Ecto neural progenitor cell (in vitro differentiated cells): ENCODE results near the gene HAND2.

Source experiments
- DNase-seq: peaks from one replicate; pipeline ENCODE4 v3.0.0-alpha.2; 2018; ENCODE audit warnings: low spot score

Gene HAND2

GRCh38 chr4:173519111-173520101, 10.6 kb downstream of the HAND2 start:
- DNase-seq = no peak

GRCh38 chr4:173518425-173519102, 11.5 kb downstream of the HAND2 start:
- no peak for DNase-seq

- DNase-seq = no peak
These were observed 12.1 kb downstream of the HAND2 start for GRCh38 chr4:173517781-173518424.

- peak; percentile 69 for DNase-seq
These were observed 13.2 kb downstream of the HAND2 start for GRCh38 chr4:173516621-173517524.

GRCh38 chr4:173515458-173515857, 14.6 kb downstream of the HAND2 start:
- peak; percentile 38 for DNase-seq

DNA sequence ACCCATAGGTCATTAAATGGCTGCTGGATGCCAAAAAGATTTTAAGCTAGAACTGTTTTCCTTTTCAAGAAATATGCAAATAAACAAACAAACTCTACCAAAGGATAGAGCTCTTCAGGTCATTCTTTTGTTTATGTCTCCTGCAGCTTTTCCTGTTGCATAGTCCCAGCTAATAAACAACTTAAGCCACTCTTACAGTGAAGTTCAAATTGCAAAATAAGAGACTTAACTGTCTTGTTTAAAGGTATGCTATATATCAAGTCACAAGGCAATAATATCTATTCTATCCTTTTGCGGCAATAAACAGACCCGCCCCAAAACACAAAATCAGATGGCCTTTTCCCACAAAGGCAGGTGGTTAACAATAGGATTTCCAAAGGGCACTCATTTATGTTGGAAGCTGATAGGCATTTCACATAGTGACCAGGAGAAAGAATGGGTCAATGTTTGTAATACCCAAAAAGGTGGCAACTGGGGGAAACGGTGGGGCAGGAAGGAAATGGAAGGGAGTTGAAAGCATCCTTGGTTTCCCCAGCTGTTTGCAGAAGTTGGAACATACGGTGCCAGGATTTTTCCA, 15.3 kb downstream of the HAND2 start:
- DNase-seq = no peak

GRCh38 chr4:173513651-173514050, 16.4 kb downstream of the HAND2 start:
- no peak for DNase-seq

- no peak for DNase-seq
These were observed 18.2 kb downstream of the HAND2 start for GRCh38 chr4:173511787-173512361.

DNA sequence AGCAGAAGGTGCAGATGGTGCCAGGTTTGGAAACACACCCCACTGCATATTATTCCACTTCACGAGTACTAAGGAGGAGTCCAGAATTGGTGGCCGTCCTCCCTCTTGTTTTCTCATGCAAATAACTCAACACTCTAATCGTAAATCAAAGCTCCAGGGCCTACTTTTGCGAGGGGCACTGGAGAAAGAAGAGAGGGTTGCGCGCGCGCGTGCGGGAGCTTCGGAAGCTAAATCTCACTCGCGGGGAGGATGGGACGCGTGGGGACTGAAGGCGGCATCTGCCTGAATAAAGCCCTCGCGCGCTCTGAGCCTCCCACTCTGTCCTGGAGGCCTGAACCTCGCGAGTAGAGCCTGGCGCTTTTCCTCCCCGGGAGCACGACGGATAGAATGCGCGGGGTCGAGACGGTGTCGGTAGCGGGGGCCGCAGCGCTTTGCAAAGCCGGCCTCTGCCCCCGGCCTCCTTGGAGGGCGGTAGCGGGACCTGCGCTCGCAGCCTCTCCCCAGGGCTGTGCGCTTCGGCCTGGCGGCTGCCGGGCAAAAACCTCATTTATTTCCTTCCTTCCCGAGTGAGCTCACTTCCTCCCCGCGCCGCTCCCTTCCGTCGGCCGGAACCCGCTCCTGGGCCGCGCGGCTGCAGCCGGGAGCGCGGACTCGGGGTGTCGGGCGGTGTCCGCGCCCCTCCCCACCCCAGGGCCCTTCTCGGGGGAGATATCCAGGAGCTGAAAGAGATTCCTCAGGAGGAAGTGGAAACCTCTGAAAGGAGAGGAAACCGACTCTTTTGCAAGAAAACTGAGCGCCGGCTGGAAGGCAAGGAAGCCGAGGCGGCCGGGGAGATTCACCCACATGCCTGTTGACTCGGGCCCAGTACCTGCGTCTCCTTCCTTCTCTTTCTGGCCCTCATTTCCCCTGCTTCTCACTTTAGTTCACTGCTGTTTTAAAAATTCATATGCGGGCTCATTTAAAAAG, 20.7 kb downstream of the HAND2 start:
- DNase-seq = peak; percentile 61

DNA sequence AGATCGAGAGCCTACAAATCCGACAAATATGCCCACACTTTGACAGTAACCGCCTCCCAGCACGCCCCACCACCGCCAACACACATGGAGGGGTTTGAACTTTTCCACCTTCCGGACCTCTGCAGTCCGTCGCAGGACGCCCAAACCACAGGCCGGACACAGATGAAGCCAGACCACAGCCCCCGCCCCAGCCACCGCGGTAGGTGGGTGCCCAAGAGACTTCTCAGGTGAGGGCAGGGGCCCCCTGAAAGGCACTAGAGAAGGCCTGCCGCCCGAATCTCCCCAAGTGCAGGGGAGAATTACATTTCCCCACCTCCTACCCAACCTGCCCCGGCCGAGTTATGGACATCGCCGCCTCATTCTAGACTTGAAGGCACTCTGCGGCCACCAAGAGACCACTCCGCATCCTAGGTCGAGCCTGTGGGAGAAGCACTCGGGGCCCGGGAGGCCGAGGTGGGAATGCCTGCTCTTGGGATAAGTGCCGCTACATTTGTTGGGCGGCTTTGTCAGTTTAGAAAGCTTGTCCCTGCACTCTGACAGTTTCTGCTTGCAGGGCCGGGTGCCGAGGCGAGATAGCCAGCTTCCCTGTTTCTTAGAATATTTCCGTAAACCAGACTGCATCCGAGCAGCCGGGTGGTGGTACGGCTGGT, 21.5 kb downstream of the HAND2 start:
- peak; percentile 58 for DNase-seq

- DNase-seq = peak; percentile 61
These were observed 22.3 kb downstream of the HAND2 start for GRCh38 chr4:173507471-173508385.

DNA sequence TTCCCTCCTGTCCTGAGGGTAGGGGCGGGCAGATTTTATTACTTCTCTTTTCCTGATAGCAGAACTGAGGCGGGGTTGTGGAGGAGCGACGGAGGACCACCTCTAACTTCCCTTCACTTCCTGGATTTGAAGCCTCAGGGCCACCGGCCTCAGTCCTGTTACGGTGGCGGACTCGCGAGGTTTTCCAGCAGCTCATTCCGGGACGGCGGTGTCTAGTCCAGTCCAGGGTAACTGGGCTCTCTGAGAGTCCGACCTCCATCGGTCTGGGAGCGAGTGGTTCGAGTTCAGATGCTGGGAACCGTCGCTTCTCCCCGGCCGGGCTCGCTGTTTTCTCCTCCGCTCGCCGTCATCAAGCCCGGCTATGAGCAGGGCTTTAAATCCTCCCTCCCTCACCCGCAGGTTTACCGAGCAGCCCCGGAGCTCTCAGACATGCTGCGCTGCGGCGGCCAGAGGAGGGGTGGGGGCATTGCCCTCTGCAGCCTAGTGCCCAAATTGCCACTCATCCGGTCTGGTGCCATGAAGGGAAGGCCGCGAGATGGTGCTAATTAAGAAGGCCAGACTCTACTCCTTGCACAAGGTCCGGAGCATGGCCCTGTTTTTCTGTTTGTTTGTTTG, 23.3 kb downstream of the HAND2 start:
- peak; percentile 58 for DNase-seq

DNA sequence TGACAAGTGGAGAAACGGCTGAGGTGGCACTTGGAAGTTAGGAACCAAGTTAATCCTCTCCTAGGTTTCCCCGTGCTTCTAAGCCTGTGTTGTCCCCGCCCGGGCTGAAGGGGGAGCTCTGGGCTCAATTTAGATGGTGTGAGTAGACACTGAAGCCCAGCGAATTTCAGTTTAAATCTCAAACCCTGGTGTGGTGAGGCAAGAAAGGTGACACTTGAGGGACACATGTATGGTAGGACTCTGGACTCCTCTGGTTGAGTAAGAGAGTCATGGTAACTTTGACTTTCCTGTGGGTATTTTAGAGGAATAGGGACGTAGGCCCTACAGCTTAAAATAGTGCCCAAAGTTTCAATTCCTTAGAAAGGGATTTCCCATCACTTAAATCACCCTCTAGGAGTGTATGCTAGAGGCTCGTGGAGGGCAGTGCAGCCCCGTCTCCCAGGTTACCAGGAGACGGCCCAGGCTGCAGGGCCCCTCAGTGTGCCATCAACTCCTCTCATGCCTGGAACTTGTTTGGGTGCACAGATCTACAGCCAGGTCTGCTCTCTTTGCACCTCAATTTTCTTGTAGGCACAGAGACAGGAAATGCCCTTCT, 24.0 kb downstream of the HAND2 start:
- DNase-seq = peak; percentile 76

- DNase-seq = peak; percentile 17
These were observed 25.9 kb downstream of the HAND2 start for GRCh38 chr4:173504181-173504503.

- peak; percentile 20 for DNase-seq
These were observed 26.5 kb downstream of the HAND2 start for GRCh38 chr4:173503330-173504180.

GRCh38 chr4:173502282-173502681, 27.7 kb downstream of the HAND2 start:
- DNase-seq = peak; percentile 22
